Stimulated activated CD8-positive, alpha-beta memory T cell treated with anti-CD3 and anti-CD28 coated beads, Interleukin-7, amount 100 ng/mL, for 24 hours (primary cell): ENCODE measurements around the gene TYW1B.
"Not testable (repeated sequence)": the region's sequence is repeated elsewhere in the genome, so short reads cannot be mapped to it uniquely, and the experiment has no call there.

Source experiments
- DNase-seq: peaks from one replicate; pipeline ENCODE4 v3.0.0-alpha.2; 2020; ENCODE audit warnings: low read depth

Gene TYW1B

GRCh38 chr7:72700548-72700947, 127.5 kb downstream of the TYW1B start:
- not testable (repeated sequence) for DNase-seq

GRCh38 chr7:72697066-72697465, 130.9 kb downstream of the TYW1B start:
- not testable (repeated sequence) for DNase-seq

GRCh38 chr7:72696643-72697042, 131.4 kb downstream of the TYW1B start:
- DNase-seq, result not testable (repeated sequence)

GRCh38 chr7:72695482-72695881, 132.5 kb downstream of the TYW1B start:
- DNase-seq, result not testable (repeated sequence)

- not testable (repeated sequence) for DNase-seq
Observed at GRCh38 chr7:72691442-72691841, 136.6 kb downstream of the TYW1B start.

GRCh38 chr7:72690177-72690576, 137.8 kb downstream of the TYW1B start:
- not testable (repeated sequence) for DNase-seq

GRCh38 chr7:72689344-72689743, 138.7 kb downstream of the TYW1B start:
- not testable (repeated sequence) for DNase-seq

- DNase-seq, result not testable (repeated sequence)
Observed at GRCh38 chr7:72681211-72681610, 146.8 kb downstream of the TYW1B start.

- DNase-seq, result not testable (repeated sequence)
Observed at GRCh38 chr7:72676880-72677279, 151.1 kb downstream of the TYW1B start.

- DNase-seq, result not testable (repeated sequence)
Observed at GRCh38 chr7:72676086-72676690, 151.8 kb downstream of the TYW1B start.

- not testable (repeated sequence) for DNase-seq
Observed at GRCh38 chr7:72675686-72676085, 152.3 kb downstream of the TYW1B start.

GRCh38 chr7:72674394-72674793, 153.6 kb downstream of the TYW1B start:
- no peak for DNase-seq

GRCh38 chr7:72670850-72671249, 157.2 kb downstream of the TYW1B start:
- not testable (repeated sequence) for DNase-seq

GRCh38 chr7:72668435-72668834, 159.6 kb downstream of the TYW1B start:
- not testable (repeated sequence) for DNase-seq

- DNase-seq, result not testable (repeated sequence)
Observed at GRCh38 chr7:72667049-72667448, 161.0 kb downstream of the TYW1B start.

GRCh38 chr7:72648574-72648973, 179.4 kb downstream of the TYW1B start:
- DNase-seq, result not testable (repeated sequence)

- not testable (repeated sequence) for DNase-seq
Observed at GRCh38 chr7:72643708-72644107, 184.3 kb downstream of the TYW1B start.

GRCh38 chr7:72641485-72642248, 186.3 kb downstream of the TYW1B start:
- DNase-seq, result not testable (repeated sequence)

- DNase-seq, result not testable (repeated sequence)
Observed at GRCh38 chr7:72640740-72641139, 187.3 kb downstream of the TYW1B start.

GRCh38 chr7:72635273-72635908, 192.6 kb downstream of the TYW1B start:
- not testable (repeated sequence) for DNase-seq

- DNase-seq, result not testable (repeated sequence)
Observed at GRCh38 chr7:72632765-72633292, 195.2 kb downstream of the TYW1B start.

GRCh38 chr7:72628375-72628774, 199.6 kb downstream of the TYW1B start:
- DNase-seq, result not testable (repeated sequence)
